K562 (cell line): Measurements from ENCODE around the gene FBXL2. TPM values are rescaled to one million over a fixed set of nuclear protein-coding genes. Genes with fewer than 3 reads are reported as not detected.

ENCODE experiments used
- CBX2 ChIP-seq: fragments of 200-600 bp; sonication (generic); IDR thresholded peaks from one replicate; pipeline ENCODE4 v1.6.1; 2012; ENCODE audit warnings: mild to moderate bottlenecking, low read length, inconsistent platforms; ENCODE audit not compliant: insufficient read depth, poor library complexity, severe bottlenecking
- STAT5B ChIP-seq: fragments of 250-450 bp; sonication (Bioruptor Pico); IDR thresholded peaks from 2 replicates; pipeline ENCODE4 v1.8.0; 2021; ENCODE audit warnings: mild to moderate bottlenecking, inconsistent platforms
- ZNF407 ChIP-seq: fragments of 450-650 bp; IDR thresholded peaks from 2 replicates; pipeline ENCODE4 v1.6.1; 2016; ENCODE audit warnings: low read depth
- polyA plus RNA-seq, 8 experiments: library from polyadenylated mRNA; depleted of rRNA in 4 of 8; stranded (reverse) in 5 of 8; unstranded in 3 of 8; fragments of >200 nt; fragmentation: Nextera tagmentation in 2 of 8; fragmentation: Illumina TruSeq in 1 of 8; extraction: Ambion mirVana in 2 of 8; extraction: Trizol in 1 of 8; gene quantifications; 2 replicates each; pipeline versions ENCODE4 v1.2.1 to v1.2.3, GENCODE V29; 2011 to 2014; ENCODE audit warnings: inconsistent platforms in 1 of 8, missing spikeins in 1 of 8
- total RNA-seq, 7 experiments: library from RNA; depleted of rRNA in 6 of 7; stranded (reverse); fragments of >200 nt in 6 of 7; fragmentation: Illumina TruSeq in 2 of 7; extraction: Trizol in 2 of 7; gene quantifications; 2 replicates each; pipeline versions ENCODE4 v1.2.1 to v1.2.3, GENCODE V29; 2011 to 2021; ENCODE audit warnings: low replicate concordance in 1 of 7

Gene FBXL2
- total and polyA plus RNA-seq, 9 of the 15 experiments (the other 6 are each of a cell fraction or from before 2014, with no cell fraction given): 1.3 to 6.9 (median 1.9) TPM

GRCh38 chr3:33398410-33398809, 121.2 kb downstream of the FBXL2 start (continued):
- TF ChIP-seq ZNF407 (no peak), STAT5B (CRISPR knock-in tag) (no peak), CBX2 (no peak)
